ENCODE data around the gene RAMACL. TPM values are rescaled to one million over a fixed set of nuclear protein-coding genes. Genes with fewer than 3 reads are reported as not detected.
"Not testable (repeated sequence)": the region's sequence is repeated elsewhere in the genome, so short reads cannot be mapped to it uniquely, and the experiment has no call there.

Gene RAMACL
- total and polyA plus RNA-seq, 2 donors (not counting 1 experiment from before 2014, with no cell fraction given), result 2.7 TPM; not detected in 1

GRCh38 chr6:166539543-166539942 is 46.9 kb downstream of the RAMACL start:
- no peaks in the 10 kb centered on the region for H3K27me3 ChIP-seq (replicated peaks in 1 of 4; ENCODE audit: control extremely low read depth in 1 of 4, control insufficient read depth in 3 of 4, insufficient read depth in 4 of 4, low read length in 3 of 4)
- CTCF ChIA-PET, result interaction anchor here (1.0 kb wide), 1 partner anchor 235 kb away, joined by 5 read pairs; no protein-coding TSS in a partner anchor
- H2AFZ ChIP-seq (ENCODE audit: insufficient read depth, low read depth, low read length, poor library complexity, severe bottlenecking), result no peak overlapping the region
- DNase-seq (no peak), ATAC-seq (ENCODE audit: low read depth) (no peak)
- no peak overlapping the region for H3K4me2 ChIP-seq (replicated peaks; ENCODE audit: low read depth, low read length, poor library complexity, severe bottlenecking)
- no peak overlapping the region for H3K27ac ChIP-seq (ENCODE audit: low read length in 2 of 2)
- no peak overlapping the region for H3K4me3 ChIP-seq (ENCODE audit: control extremely low read depth in 1 of 5, extremely low read depth in 1 of 5, insufficient read depth in 1 of 5, low read depth in 2 of 5, low read length in 4 of 5)
- 100% methylated on average over 1 of the region's 4 CpGs for WGBS (ENCODE audit: insufficient coverage)
- Mint-ChIP-seq H3K27ac (no peak overlapping the region), H3K27me3 (no peaks in the 10 kb centered on the region), H3K9me3 (ENCODE audit: insufficient read depth) (no peaks in the 10 kb centered on the region), H3K4me1 (peaks cover 23% of the 10 kb centered on the region), H3K4me3 (no peak overlapping the region)
- no peaks in the 10 kb centered on the region for H3K9me3 ChIP-seq (ENCODE audit: control extremely low read depth in 1 of 3, control insufficient read depth in 2 of 3, insufficient read depth in 1 of 3, low read length in 2 of 3)
- H3K4me1 ChIP-seq (ENCODE audit: control insufficient read depth in 2 of 2, insufficient read depth in 2 of 2, low read length in 2 of 2), result peaks cover 5 to 18% of the 10 kb centered on the region in 2 donors
- TF ChIP-seq CTCF (IDR thresholded peaks at IDR 0.05), result no peak
- no peak for TF ChIP-seq EZH2 (IDR thresholded peaks at IDR 0.05; ENCODE audit: borderline replicate concordance, insufficient read depth, low read depth, low read length, poor library complexity, severe bottlenecking)
- intact Hi-C loops (cut with micrococcal nuclease), result no loop called here
- no peaks in the 10 kb centered on the region for H4K20me1 ChIP-seq (ENCODE audit: control insufficient read depth, insufficient read depth, low read length, poor library complexity, severe bottlenecking)
- POLR2A ChIA-PET, result no interaction called here
- H3K79me2 ChIP-seq (ENCODE audit: control insufficient read depth, insufficient read depth, low read length), result no peaks in the 10 kb centered on the region
- no peaks in the 10 kb centered on the region for H3K36me3 ChIP-seq (replicated peaks in 1 of 2; ENCODE audit: control extremely low read depth in 1 of 2, control insufficient read depth in 1 of 2, extremely low read depth in 1 of 2, insufficient read depth in 2 of 2, low read length in 1 of 2)
- H3K9ac ChIP-seq (ENCODE audit: low read length), result no peak overlapping the region

GRCh38 chr6:166539011-166539385 is 47.5 kb downstream of the RAMACL start:
- H3K9me3 Mint-ChIP-seq (ENCODE audit: insufficient read depth); POLR2A ChIA-PET; H3K4me3 Mint-ChIP-seq; H3K27me3 Mint-ChIP-seq; H3K4me2 ChIP-seq (replicated peaks; ENCODE audit: low read depth, low read length, poor library complexity, severe bottlenecking); H3K27ac ChIP-seq (ENCODE audit: low read length in 2 of 2); DNase-seq; H3K79me2 ChIP-seq (ENCODE audit: control insufficient read depth, insufficient read depth, low read length); H3K27me3 ChIP-seq (replicated peaks in 1 of 4; ENCODE audit: control extremely low read depth in 1 of 4, control insufficient read depth in 3 of 4, insufficient read depth in 4 of 4, low read length in 3 of 4); H3K9me3 ChIP-seq (ENCODE audit: control extremely low read depth in 1 of 3, control insufficient read depth in 2 of 3, insufficient read depth in 1 of 3, low read length in 2 of 3); H3K27ac Mint-ChIP-seq; H4K20me1 ChIP-seq (ENCODE audit: control insufficient read depth, insufficient read depth, low read length, poor library complexity, severe bottlenecking); H3K9ac ChIP-seq (ENCODE audit: low read length); H2AFZ ChIP-seq (ENCODE audit: insufficient read depth, low read depth, low read length, poor library complexity, severe bottlenecking); H3K4me3 ChIP-seq (ENCODE audit: control extremely low read depth in 1 of 5, extremely low read depth in 1 of 5, insufficient read depth in 1 of 5, low read depth in 2 of 5, low read length in 4 of 5); H3K36me3 ChIP-seq (replicated peaks in 1 of 2; ENCODE audit: control extremely low read depth in 1 of 2, control insufficient read depth in 1 of 2, extremely low read depth in 1 of 2, insufficient read depth in 2 of 2, low read length in 1 of 2); ATAC-seq (ENCODE audit: low read depth); intact Hi-C loops (cut with micrococcal nuclease): not testable (repeated sequence)
- 92% methylated on average over 8 of the region's 9 CpGs for WGBS (ENCODE audit: insufficient coverage)
- peaks cover 24% of the 10 kb centered on the region for H3K4me1 Mint-ChIP-seq
- H3K4me1 ChIP-seq (ENCODE audit: control insufficient read depth in 2 of 2, insufficient read depth in 2 of 2, low read length in 2 of 2), result peaks cover 5 to 18% of the 10 kb centered on the region in 2 donors
- CTCF ChIA-PET, result interaction anchor here (1.0 kb wide), 1 partner anchor 236 kb away, joined by 5 read pairs; no protein-coding TSS in a partner anchor
